SK-N-SH treated with all-trans-retinoic acid at 6 μM for 48 hours (cell line): ENCODE results near the gene ZNF32.

Experiments used
- ATAC-seq: fragments of 200-7000 bp; cut with Tn5 transposase; 3 replicates; pipeline ENCODE4 v1.9.1; 2020; ENCODE audit warnings: mild to moderate bottlenecking, moderate library complexity
- ARNTL ChIP-seq: fragments of 450-650 bp; formaldehyde crosslinking; IDR thresholded peaks from 2 replicates; pipeline ENCODE4 v1.5.0; 2020; ENCODE audit warnings: low read depth, mild to moderate bottlenecking, moderate library complexity, borderline replicate concordance
- BACH2 ChIP-seq: fragments of 250-450 bp; sonication (Bioruptor Pico); IDR thresholded peaks from 2 replicates; pipeline ENCODE4 v1.9.0; 2021; ENCODE audit warnings: mild to moderate bottlenecking, borderline replicate concordance
- CSDC2 ChIP-seq: fragments of 250-450 bp; sonication (Bioruptor Pico); IDR thresholded peaks from 2 replicates; pipeline ENCODE4 v1.5.0; 2020; ENCODE audit warnings: mild to moderate bottlenecking, moderate library complexity
- CSRNP3 ChIP-seq: fragments of 250-450 bp; sonication (Bioruptor Pico); IDR thresholded peaks from 2 replicates; pipeline ENCODE4 v1.5.1; 2021; ENCODE audit warnings: mild to moderate bottlenecking, moderate library complexity
- ESRRG ChIP-seq: fragments of 250-450 bp; sonication (Bioruptor Pico); IDR thresholded peaks from 2 replicates; pipeline ENCODE4 v1.6.1; 2021; ENCODE audit warnings: mild to moderate bottlenecking
- GLIS3 ChIP-seq: fragments of 250-450 bp; sonication (Bioruptor Pico); IDR thresholded peaks from 2 replicates; pipeline ENCODE4 v1.5.0; 2020; ENCODE audit warnings: mild to moderate bottlenecking, moderate library complexity
- ISL1 ChIP-seq: fragments of 250-450 bp; sonication (Bioruptor Pico); IDR thresholded peaks from 2 replicates; pipeline ENCODE4 v2.1.2; 2022; ENCODE audit warnings: mild to moderate bottlenecking, moderate library complexity
- OSR1 ChIP-seq: fragments of 250-450 bp; sonication (Bioruptor Pico); IDR thresholded peaks from 2 replicates; pipeline ENCODE4 v1.8.0; 2022; ENCODE audit warnings: moderate library complexity, mild to moderate bottlenecking, inconsistent platforms
- POU6F1 ChIP-seq: fragments of 250-450 bp; sonication (Bioruptor Pico); IDR thresholded peaks from 2 replicates; pipeline ENCODE4 v1.8.0; 2021; ENCODE audit warnings: low read depth, mild to moderate bottlenecking, moderate library complexity, borderline replicate concordance
- PPARA ChIP-seq: fragments of 250-450 bp; sonication (Bioruptor Pico); IDR thresholded peaks from 2 replicates; pipeline ENCODE4 v1.5.0; 2020; ENCODE audit warnings: mild to moderate bottlenecking, borderline replicate concordance
- RARB ChIP-seq: fragments of 250-450 bp; sonication (Bioruptor Pico); IDR thresholded peaks from 2 replicates; pipeline ENCODE4 v1.8.0; 2021; ENCODE audit warnings: mild to moderate bottlenecking, moderate library complexity
- SNAI2 ChIP-seq: fragments of 250-450 bp; sonication (Bioruptor Pico); IDR thresholded peaks from 2 replicates; pipeline ENCODE4 v1.5.0; 2020; ENCODE audit warnings: mild to moderate bottlenecking, moderate library complexity
- TCF4 ChIP-seq: fragments of 250-450 bp; sonication (Bioruptor Pico); IDR thresholded peaks from 2 replicates; pipeline ENCODE4 v1.8.0; 2021; ENCODE audit warnings: mild to moderate bottlenecking, moderate library complexity, borderline replicate concordance
- TSHZ2 ChIP-seq: fragments of 250-450 bp; sonication (Bioruptor Pico); IDR thresholded peaks from 2 replicates; pipeline ENCODE4 v1.5.0; 2020; ENCODE audit warnings: mild to moderate bottlenecking, moderate library complexity
- ZC3H10 ChIP-seq: fragments of 250-450 bp; sonication (Bioruptor Pico); IDR thresholded peaks from 2 replicates; pipeline ENCODE4 v1.5.1; 2021; ENCODE audit warnings: mild to moderate bottlenecking, moderate library complexity
- ZFP3 ChIP-seq: fragments of 250-450 bp; sonication (Bioruptor Pico); IDR thresholded peaks from 2 replicates; pipeline ENCODE4 v1.5.0; 2020; ENCODE audit warnings: mild to moderate bottlenecking, moderate library complexity
- ZFP30 ChIP-seq: fragments of 450-650 bp; formaldehyde crosslinking; IDR thresholded peaks from 2 replicates; pipeline ENCODE4 v1.5.0; 2022; ENCODE audit warnings: mild to moderate bottlenecking, moderate library complexity
- ZNF565 ChIP-seq: fragments of 450-650 bp; formaldehyde crosslinking; conservative IDR thresholded peaks from 2 replicates; pipeline ENCODE4 v1.5.0; 2020; ENCODE audit warnings: low read depth, mild to moderate bottlenecking, moderate library complexity
- ZNF70 ChIP-seq: fragments of 450-650 bp; formaldehyde crosslinking; IDR thresholded peaks from 2 replicates; pipeline ENCODE4 v1.5.0; 2020; ENCODE audit warnings: mild to moderate bottlenecking, moderate library complexity
- ZNF8 ChIP-seq: fragments of 450-650 bp; formaldehyde crosslinking; IDR thresholded peaks from 2 replicates; pipeline ENCODE4 v1.5.0; 2020; ENCODE audit warnings: mild to moderate bottlenecking, moderate library complexity
- TF ChIP-seq, protein P1 (sequence below): fragments of 250-450 bp; sonication (Bioruptor Pico); IDR thresholded peaks from 2 replicates; pipeline ENCODE4 v1.8.0; 2020; ENCODE audit warnings: mild to moderate bottlenecking, moderate library complexity, borderline replicate concordance
- TF ChIP-seq, protein P2 (sequence below): fragments of 250-450 bp; sonication (Bioruptor Pico); IDR thresholded peaks from 2 replicates; pipeline ENCODE4 v1.5.1; 2020; ENCODE audit warnings: low read depth, mild to moderate bottlenecking, moderate library complexity

The ZNF32 gene

DNA sequence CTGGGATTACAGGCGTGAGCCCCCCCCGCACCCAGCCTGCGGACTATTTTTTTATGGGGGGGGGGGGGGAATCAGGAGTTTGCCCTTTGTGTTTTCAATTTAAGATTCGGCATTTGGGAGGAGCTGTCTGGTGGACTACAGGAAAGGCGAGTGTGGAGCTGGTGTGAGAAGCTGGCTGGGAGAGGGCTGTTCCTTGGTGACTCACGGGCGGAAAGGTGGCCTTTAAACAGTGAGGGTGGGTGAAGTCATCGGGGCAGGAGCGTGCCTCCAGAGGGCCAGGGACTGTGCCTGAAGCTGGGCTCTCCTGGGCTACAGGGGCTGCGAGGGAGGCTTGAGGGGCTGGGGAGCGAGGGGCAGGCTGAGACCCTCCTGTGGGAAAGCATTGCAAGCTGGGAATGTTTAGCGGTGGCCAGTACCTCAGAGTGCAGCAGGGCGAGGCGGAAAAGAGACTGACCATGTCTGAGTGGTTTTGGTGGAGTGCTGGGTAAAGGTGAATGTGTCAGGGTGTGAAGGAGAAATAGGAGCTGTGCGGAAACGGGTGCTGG lies 39.7 kb upstream of the ZNF32 start:
- ATAC-seq, result no peak
- TF ChIP-seq ZFP30, result no peak
- no peak for TF ChIP-seq ISL1 (CRISPR knock-in tag)
- no peak for TF ChIP-seq CSRNP3
- no peak for TF ChIP-seq GLIS3
- no peak for TF ChIP-seq POU6F1 (CRISPR knock-in tag)
- TF ChIP-seq, protein P1, sequence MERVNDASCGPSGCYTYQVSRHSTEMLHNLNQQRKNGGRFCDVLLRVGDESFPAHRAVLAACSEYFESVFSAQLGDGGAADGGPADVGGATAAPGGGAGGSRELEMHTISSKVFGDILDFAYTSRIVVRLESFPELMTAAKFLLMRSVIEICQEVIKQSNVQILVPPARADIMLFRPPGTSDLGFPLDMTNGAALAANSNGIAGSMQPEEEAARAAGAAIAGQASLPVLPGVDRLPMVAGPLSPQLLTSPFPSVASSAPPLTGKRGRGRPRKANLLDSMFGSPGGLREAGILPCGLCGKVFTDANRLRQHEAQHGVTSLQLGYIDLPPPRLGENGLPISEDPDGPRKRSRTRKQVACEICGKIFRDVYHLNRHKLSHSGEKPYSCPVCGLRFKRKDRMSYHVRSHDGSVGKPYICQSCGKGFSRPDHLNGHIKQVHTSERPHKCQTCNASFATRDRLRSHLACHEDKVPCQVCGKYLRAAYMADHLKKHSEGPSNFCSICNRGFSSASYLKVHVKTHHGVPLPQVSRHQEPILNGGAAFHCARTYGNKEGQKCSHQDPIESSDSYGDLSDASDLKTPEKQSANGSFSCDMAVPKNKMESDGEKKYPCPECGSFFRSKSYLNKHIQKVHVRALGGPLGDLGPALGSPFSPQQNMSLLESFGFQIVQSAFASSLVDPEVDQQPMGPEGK (CRISPR knock-in tag), result no peak
- no peak for TF ChIP-seq CSDC2
- TF ChIP-seq OSR1 (CRISPR knock-in tag), result no peak
- TF ChIP-seq, protein P2, sequence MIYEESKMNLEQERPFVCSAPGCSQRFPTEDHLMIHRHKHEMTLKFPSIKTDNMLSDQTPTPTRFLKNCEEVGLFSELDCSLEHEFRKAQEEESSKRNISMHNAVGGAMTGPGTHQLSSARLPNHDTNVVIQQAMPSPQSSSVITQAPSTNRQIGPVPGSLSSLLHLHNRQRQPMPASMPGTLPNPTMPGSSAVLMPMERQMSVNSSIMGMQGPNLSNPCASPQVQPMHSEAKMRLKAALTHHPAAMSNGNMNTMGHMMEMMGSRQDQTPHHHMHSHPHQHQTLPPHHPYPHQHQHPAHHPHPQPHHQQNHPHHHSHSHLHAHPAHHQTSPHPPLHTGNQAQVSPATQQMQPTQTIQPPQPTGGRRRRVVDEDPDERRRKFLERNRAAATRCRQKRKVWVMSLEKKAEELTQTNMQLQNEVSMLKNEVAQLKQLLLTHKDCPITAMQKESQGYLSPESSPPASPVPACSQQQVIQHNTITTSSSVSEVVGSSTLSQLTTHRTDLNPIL, result no peak
- no peak for TF ChIP-seq TCF4
- no peak for TF ChIP-seq ZNF70 (CRISPR knock-in tag)
- TF ChIP-seq ZFP3, result no peak
- no peak for TF ChIP-seq ZNF8 (CRISPR knock-in tag)
- TF ChIP-seq ARNTL, result no peak
- TF ChIP-seq PPARA, result no peak
- no peak for TF ChIP-seq BACH2 (CRISPR knock-in tag)
- no peak for TF ChIP-seq TSHZ2 (CRISPR knock-in tag)
- TF ChIP-seq ZNF565 (CRISPR knock-in tag), result no peak

- no peak for ATAC-seq
- TF ChIP-seq RARB (CRISPR knock-in tag), result no peak
- TF ChIP-seq ZC3H10 (CRISPR knock-in tag), result no peak
- no peak for TF ChIP-seq BACH2 (CRISPR knock-in tag)
- no peak for TF ChIP-seq PPARA
- no peak for TF ChIP-seq ESRRG (CRISPR knock-in tag)
- TF ChIP-seq ARNTL, result no peak
- no peak for TF ChIP-seq CSRNP3
- no peak for TF ChIP-seq ZFP3
- TF ChIP-seq SNAI2 (CRISPR knock-in tag), result no peak
- no peak for TF ChIP-seq ZNF565 (CRISPR knock-in tag)
- no peak for TF ChIP-seq CSDC2
- no peak for TF ChIP-seq ZFP30
- TF ChIP-seq ZNF70 (CRISPR knock-in tag), result no peak
- TF ChIP-seq, protein P2, result no peak
- TF ChIP-seq TCF4, result no peak
These were observed 38.7 kb upstream of the ZNF32 start for GRCh38 chr10:43687373-43687772.
